Type B pancreatic cell (in vitro differentiated cells): Measurements from ENCODE around the gene RADX. TPM values are rescaled to one million over a fixed set of nuclear protein-coding genes. Genes with fewer than 3 reads are reported as not detected.
A peak's percentile ranks its signal among the peaks of the same experiment; 100 is the strongest.

Experiments used
- DNase-seq: peaks from one replicate; pipeline ENCODE4 v3.0.0; 2021; ENCODE audit warnings: mixed read lengths; ENCODE audit not compliant: unreplicated experiment; ENCODE audit errors: extremely low spot score
- H3K27ac Mint-ChIP-seq: 2 replicates; pipeline ENCODE4 v1.8.0; 2021; ENCODE audit warnings: mild to moderate bottlenecking, mixed read lengths
- H3K27me3 Mint-ChIP-seq: 2 replicates; pipeline ENCODE4 v1.8.0; 2021; ENCODE audit warnings: mixed read lengths
- H3K36me3 Mint-ChIP-seq: 2 replicates; pipeline ENCODE4 v1.8.0; 2021; ENCODE audit warnings: mixed read lengths
- H3K4me1 Mint-ChIP-seq: one replicate; pipeline ENCODE4 v1.8.0; 2021; ENCODE audit warnings: mixed read lengths; ENCODE audit not compliant: unreplicated experiment
- H3K4me3 Mint-ChIP-seq: 2 replicates; pipeline ENCODE4 v1.8.0; 2021; ENCODE audit warnings: mild to moderate bottlenecking, mixed read lengths
- H3K9me3 Mint-ChIP-seq: 2 replicates; pipeline ENCODE4 v1.8.0; 2021; ENCODE audit warnings: mixed read lengths
- CTCF ChIP-seq: fragments of 200-600 bp; sonication (generic); conservative IDR thresholded peaks from 2 replicates; pipeline ENCODE4 v1.5.0; 2021; ENCODE audit warnings: antibody characterized with exemption, mild to moderate bottlenecking
- microRNA-seq: library from miRNA; unstranded; fragments of <30 nt; microRNA quantifications from one replicate; pipeline ENCODE4, GENCODE V29; 2020
- total RNA-seq: library from RNA; stranded (reverse); gene quantifications from 2 replicates; pipeline ENCODE4 v1.2.1, GENCODE V29; 2021; ENCODE audit warnings: low replicate concordance

Gene RADX
- total RNA-seq, 1 donor from 2014 or later: 7.2 TPM

DNA sequence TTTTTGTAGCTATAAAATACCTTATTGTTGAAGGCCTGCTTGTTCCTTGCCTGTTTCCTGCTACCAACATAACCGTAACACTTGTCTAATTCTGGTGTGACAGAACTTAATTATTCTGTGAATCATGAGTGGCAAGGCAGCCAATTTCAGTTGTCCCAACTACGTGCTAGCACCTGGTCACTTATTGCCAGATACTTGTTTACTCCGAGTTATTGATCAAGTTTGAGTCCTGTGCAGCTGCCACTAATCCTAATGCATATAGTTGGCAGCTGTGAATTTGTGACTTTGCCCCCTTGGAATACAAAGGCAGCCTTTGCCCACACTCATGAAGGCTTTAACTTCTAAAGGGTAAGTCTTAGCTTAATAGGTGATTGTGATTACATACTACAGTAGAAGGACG, 106.9 kb downstream of the RADX start:
- peaks cover 10% of the 10 kb centered on the region for H3K27me3 Mint-ChIP-seq
- H3K4me1 Mint-ChIP-seq: no peaks in the 10 kb centered on the region
- TF ChIP-seq CTCF: no peak
- no peaks in the 10 kb centered on the region for H3K9me3 Mint-ChIP-seq
- no peak overlapping the region for H3K27ac Mint-ChIP-seq
- no peak overlapping the region for H3K4me3 Mint-ChIP-seq
- no peak for DNase-seq
- H3K36me3 Mint-ChIP-seq: no peaks in the 10 kb centered on the region

DNA sequence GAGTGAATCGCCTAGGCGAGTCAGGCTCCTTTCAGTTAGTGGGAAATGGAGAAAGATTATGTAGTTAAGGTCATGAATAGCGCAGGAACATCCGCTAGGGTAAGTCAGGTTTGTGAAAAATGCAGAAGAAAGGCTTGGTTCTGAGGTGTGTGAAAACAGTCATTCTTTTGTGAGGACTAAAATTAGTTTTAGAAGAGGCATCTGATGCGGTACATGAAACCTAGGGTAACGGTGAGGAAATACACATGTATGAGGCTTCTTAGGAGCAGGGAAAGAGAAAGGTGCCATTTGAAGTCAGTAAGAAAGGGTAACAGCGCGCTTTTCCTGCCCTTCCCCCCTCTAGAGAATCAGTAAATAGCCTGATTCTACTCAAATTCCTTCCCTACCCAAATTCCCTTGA, 114.2 kb downstream of the RADX start:
- DNase-seq: no peak
- Mint-ChIP-seq H3K27me3 (peaks cover 49% of the 10 kb centered on the region), H3K27ac (peak overlapping the region; percentile 45), H3K4me3 (peak overlapping the region; percentile 87), H3K36me3 (no peaks in the 10 kb centered on the region), H3K4me1 (no peaks in the 10 kb centered on the region), H3K9me3 (peaks cover 6% of the 10 kb centered on the region)
- TF ChIP-seq CTCF: peak; percentile 48

DNA sequence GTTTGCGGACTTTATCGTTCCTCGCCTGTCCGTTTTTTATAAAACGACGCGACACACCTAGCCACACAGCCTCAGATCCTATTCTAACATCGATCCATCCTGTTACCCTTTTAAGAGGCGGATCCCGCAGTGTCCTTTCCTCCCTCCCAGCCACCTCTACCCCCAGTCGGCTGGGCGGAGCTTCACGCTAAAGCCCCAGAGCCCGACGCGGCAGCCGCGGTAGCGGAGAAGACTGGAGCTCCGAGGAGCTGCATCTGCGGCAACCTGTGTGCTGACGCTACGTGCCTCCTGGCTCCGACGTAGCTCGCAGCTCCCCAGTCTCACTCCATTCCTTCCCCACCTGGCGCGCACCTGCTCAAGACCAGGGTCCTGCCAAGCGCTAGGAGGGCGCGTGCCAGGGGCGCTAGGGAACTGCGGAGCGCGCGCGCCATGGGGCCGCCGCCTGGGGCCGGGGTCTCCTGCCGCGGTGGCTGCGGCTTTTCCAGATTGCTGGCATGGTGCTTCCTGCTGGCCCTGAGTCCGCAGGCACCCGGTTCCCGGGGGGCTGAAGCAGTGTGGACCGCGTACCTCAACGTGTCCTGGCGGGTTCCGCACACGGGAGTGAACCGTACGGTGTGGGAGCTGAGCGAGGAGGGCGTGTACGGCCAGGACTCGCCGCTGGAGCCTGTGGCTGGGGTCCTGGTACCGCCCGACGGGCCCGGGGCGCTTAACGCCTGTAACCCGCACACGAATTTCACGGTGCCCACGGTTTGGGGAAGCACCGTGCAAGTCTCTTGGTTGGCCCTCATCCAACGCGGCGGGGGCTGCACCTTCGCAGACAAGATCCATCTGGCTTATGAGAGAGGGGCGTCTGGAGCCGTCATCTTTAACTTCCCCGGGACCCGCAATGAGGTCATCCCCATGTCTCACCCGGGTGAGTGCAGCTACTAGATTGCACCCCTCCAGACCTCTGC, 115.0 kb downstream of the RADX start, which contains the start of gene RNF128:
RNF128 (plus strand) TSS at position 217 of the 953 bp plus-strand sequence; CDS start at position 430, 213 bp downstream.
- Mint-ChIP-seq H3K4me3 (peak within 1 kb of the TSS; percentile 87), H3K27me3 (peaks cover 46% of the 10 kb centered on the region), H3K4me1 (no peaks in the 10 kb centered on the region), H3K36me3 (no peaks in the 10 kb centered on the region), H3K9me3 (peaks cover 6% of the 10 kb centered on the region), H3K27ac (peak within 1 kb of the TSS; percentile 45)
- no peak for TF ChIP-seq CTCF
- DNase-seq: peak; percentile 66

DNA sequence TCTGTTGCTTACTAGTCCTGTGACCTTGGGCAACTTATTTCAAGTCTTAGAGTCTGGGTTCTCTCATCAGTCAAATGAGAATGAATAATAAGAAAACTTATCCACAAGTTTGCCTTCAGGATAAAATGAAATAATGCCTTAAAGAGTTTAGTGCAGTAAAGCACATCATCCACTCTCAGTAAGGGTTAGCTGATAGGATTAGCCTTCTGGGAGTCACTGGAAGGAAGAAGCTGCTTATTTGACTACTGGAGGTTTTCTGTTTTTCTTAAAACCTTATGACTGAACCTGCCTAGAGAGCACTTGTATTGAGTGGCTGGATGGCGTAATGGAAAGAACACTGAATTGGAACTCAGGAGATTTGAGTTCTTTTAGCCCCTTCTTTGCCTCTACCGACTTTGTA, 116.6 kb downstream of the RADX start:
- Mint-ChIP-seq H3K36me3 (no peaks in the 10 kb centered on the region), H3K4me1 (no peaks in the 10 kb centered on the region), H3K4me3 (peak overlapping the region; percentile 87), H3K27me3 (peaks cover 43% of the 10 kb centered on the region), H3K27ac (no peak overlapping the region), H3K9me3 (peaks cover 6% of the 10 kb centered on the region)
- DNase-seq: no peak
- no peak for TF ChIP-seq CTCF

Small RNA genes lying within 50 kb of the gene (microRNA-seq; reads per million reads assigned to microRNA genes)
- gene MIR548AN: not detected

Other genes starting within 250 kb of the RADX start
- 14.8 and 29.4 TPM in 2 replicates for gene RNF128, start 114.7 kb downstream of the RADX start, total RNA-seq
- gene TBC1D8B, start 190.7 kb downstream of the RADX start, total RNA-seq: 6.9 and 10.6 TPM in 2 replicates